CD4-positive, alpha-beta T cell treated with Interleukin-15 for 1 hour (primary cell): ENCODE data around the gene RIMBP3C.
"Not testable (repeated sequence)": the region's sequence is repeated elsewhere in the genome, so short reads cannot be mapped to it uniquely, and the experiment has no call there.

ENCODE experiments used
- DNase-seq: peaks from one replicate; pipeline ENCODE4 v3.0.0-alpha.2; 2020

Gene RIMBP3C

GRCh38 chr22:21551361-21551760 lies at the start of gene RIMBP3C:
Gene RIMBP3C, minus strand, starts transcription at chr22:21551461. Its CDS starts 485 bp downstream, at chr22:21550976.
- not testable (repeated sequence) for DNase-seq

DNA sequence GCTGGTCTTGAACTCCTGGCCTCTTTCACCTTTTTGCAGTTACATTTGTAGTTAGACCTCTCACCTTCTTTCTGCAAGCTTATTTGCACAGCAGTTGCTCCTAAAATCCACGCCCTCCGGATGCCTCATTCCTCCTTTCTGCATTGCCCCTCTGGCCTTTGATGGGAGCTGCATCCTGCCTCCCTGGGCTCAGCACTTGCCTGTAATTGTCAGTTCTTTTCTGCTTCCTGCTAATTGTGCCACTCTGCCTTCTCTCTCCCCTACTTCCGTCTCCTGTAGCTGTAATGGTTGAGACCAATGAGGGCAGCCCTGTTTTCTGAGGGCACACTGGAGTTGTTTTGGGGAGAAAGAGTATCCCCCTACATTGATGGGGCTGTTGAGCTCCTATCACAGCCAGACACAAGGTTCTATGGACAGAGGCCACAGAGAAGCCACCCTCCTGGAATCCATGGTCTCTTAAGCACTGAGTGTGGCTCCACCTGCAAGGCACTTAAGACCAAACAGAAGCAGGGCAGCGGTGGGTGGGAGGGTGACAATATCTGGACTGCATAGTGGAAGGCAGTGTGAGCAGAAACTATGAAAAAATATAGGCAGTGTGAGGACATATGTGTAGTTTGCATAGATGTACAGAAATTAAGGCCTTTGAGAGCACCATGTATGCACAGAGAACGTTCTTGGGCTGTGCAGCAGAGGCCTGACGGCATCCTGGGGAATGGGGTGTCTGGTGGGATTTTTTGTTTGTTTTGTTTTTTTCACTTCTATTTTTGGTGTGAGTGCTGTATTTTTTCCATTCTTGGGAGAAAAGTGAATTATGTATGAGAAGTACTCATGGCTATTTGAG lies 48.0 kb upstream of the RIMBP3C start:
- no peak for DNase-seq

GRCh38 chr22:21598302-21598701 lies 47.0 kb upstream of the RIMBP3C start:
- no peak for DNase-seq

DNA sequence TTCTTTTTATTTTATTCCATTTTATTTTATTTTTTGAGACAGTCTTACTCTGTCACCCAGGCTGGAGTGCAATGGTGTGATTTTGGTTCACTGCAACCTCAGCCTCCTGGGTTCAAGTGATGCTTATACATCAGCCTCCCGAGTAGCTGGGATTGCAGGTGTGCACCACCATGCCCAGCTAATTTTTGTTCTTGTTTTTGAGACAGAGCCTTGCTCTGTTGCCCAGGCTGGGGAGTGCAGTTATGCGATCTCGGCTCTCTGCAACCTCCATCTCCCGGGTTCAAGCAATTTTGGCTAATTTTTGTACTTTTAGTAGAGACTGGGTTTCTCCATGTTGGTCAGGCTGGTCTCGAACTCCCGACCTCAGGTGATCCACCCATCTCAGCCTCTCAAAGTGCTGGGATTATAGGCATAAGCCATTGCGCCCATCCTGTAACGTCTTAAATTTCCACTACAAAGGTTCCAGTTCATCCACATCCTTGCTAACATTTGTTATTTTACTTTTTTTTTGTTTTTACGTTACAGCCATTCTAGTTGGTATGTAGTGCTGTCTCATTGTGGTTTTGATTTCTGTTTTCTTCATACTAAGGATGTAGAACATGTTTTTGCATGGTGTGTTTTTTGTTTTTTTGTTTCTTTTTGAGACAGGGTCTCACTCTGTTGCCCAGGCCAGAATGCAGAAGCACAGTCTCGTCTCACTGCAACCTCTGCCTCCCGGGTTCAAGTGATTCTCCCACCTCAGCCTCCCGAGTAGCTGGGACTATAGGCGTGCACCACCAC lies 45.3 kb upstream of the RIMBP3C start:
- not testable (repeated sequence) for DNase-seq

GRCh38 chr22:21594865-21595452 lies 43.7 kb upstream of the RIMBP3C start:
- no peak for DNase-seq

GRCh38 chr22:21593406-21594232 lies 42.4 kb upstream of the RIMBP3C start:
- DNase-seq = no peak

DNA sequence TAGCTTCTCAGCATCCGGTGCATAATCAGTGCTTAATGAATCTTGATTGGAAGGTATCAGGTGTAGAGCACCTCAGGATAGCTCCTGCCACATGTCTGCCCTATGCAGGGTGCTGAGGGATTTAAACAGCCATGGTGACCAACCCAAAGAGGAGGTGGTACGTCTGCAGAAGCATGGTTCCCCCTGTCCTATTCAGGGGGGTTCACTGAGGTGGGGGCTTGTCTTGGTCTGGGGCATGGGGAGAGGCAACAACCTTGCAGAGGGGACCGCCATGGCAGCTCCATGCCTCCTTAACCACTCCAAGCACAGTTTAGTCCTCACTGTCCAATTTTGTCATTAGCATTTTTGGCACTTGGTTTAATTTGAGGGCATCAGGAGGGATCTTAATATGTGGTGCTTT lies 41.2 kb upstream of the RIMBP3C start:
- DNase-seq = no peak

DNA sequence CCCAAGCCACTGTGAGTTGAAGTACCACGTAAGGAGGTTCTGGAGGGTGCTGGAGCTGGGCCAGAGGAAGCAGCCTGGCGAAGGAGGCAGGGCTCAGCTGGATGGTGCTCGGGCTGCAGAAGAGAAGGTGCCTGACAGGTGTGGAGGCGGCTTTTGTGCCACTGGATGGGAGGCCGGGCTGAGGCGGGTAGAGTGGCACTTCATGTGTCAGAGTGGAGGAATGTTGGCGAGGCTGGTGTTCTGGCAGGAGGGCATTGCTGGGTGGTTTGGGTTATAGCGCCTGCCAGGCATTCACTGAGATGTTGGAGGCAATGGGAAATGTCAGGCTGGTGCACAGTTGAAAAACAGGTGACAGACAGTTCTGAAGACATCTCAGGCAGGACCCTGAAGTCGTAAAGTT lies 40.4 kb upstream of the RIMBP3C start:
- DNase-seq = no peak

DNA sequence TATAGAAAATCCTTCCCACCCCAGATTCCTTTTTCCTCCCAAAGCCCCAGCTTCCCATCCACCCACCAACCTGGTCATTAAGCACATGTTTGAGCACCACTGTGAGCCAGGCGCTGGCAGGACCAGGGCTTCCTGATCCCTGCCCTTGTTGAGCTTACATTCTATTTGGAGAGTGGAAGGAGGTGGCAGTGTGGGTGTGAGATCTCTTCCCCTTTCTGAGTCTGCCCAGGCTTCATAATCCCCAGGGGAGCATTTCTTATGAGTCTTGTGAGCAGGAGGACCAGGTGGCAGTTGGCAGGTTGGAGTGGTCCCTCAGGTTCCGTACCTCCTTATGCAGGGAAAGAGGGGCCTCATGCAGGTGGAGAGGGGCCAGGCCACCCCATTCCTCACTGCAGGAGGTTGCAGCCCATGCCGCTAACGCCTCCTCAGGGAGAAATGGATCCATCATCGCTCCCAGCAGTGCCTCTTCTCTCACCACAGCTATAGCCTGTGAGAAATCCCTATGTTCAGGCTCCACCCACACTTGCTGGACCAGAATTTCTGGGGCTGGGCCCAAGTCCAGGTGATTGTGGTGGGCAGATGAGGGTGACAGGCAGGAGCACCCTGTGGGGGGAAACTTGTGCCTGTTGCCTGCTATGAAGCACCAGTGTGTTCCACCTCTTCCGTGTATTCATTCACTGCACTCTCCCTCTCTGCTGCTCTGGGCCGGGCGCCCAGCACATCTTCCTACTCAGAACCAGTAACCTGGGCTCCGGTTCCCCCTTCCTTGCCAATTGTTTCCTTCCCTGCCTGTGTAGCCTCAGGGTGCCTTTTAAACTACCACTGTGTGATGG lies 39.8 kb upstream of the RIMBP3C start:
- no peak for DNase-seq

- DNase-seq = no peak
These were observed 38.1 kb upstream of the RIMBP3C start for GRCh38 chr22:21589396-21589795.

GRCh38 chr22:21587803-21588611 lies 36.7 kb upstream of the RIMBP3C start:
- DNase-seq = no peak

- DNase-seq = no peak
These were observed 34.1 kb upstream of the RIMBP3C start for GRCh38 chr22:21585389-21585788.

DNA sequence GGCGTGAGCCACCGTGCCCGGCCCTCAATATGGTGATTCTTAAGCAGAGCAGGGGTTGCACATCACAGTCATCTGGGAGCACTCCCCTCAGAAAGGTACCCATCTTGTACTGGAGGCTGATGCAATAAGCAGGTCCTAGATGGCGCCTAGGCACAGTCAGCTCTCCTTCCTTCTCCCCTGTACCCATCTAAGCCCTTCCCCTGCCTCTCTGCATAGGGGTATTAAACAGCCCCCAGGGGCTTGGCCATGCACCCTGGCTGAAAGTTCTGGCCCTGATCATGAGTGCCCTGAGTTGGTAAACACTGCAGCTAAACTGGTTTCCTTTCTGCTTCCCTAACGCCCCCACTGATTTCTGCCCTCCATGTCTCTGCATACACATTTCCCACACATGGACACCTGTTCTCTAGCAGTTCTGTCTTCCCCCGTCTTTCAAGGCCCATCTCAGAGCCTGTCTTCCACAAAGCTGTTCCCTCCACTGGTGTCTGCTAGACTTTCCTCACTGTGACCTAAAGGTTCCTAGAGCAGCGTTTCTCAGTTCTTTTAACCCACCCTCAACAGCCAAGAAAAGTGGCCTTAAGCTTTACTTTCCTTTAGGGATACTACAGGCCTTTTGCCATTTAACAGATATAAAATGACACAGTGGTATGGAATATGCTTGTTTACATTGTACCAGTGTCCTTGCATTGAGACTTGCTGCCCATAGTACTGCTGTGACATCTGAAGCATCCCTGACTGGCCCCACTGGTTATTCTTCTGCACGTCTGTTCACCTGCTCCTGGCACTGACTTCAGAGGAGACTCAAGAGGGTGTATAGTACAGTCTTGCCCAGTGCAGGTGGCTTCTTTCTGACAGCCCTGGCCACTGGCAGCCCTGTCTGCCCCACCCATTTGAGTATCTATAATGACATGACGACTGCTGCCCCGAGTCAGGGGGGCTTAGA lies 31.8 kb upstream of the RIMBP3C start:
- DNase-seq = no peak

DNA sequence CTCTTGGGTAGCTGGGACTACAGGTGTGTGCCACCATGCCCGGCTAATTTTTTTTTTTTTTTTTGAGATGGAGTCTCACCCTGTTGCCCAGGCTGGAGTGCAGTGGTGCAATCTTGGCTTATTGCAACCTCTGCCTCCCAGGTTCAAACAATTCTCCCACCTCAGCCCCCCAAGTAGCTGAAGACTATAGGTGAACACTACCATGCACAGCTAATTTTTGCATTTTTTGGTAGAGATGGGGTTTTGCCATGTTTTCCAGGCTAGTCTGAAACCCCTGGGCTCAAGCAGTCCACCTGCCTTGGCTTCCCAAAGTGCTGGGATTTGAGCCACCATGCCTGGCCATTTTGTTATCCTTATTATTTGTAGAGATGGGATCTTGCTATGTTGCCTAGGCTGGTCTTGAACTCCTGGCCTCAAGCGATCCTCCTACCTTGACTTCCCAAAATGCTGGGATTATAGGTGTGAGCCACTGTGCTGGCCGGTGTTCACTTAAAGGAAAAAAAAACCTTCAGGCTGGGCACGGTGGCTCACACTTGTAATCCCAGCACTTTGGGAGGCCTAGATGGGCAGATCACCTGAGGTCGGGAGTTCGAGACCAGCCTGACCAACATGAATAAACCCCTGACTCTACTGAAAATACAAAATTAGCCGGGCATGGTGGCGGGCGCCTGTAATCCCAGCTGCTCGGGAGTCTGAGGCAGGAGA lies 29.9 kb upstream of the RIMBP3C start:
- not testable (repeated sequence) for DNase-seq

- DNase-seq = not testable (repeated sequence)
These were observed 29.4 kb upstream of the RIMBP3C start for GRCh38 chr22:21580623-21581007.

GRCh38 chr22:21579474-21579851 lies 28.2 kb upstream of the RIMBP3C start:
- DNase-seq = no peak

DNA sequence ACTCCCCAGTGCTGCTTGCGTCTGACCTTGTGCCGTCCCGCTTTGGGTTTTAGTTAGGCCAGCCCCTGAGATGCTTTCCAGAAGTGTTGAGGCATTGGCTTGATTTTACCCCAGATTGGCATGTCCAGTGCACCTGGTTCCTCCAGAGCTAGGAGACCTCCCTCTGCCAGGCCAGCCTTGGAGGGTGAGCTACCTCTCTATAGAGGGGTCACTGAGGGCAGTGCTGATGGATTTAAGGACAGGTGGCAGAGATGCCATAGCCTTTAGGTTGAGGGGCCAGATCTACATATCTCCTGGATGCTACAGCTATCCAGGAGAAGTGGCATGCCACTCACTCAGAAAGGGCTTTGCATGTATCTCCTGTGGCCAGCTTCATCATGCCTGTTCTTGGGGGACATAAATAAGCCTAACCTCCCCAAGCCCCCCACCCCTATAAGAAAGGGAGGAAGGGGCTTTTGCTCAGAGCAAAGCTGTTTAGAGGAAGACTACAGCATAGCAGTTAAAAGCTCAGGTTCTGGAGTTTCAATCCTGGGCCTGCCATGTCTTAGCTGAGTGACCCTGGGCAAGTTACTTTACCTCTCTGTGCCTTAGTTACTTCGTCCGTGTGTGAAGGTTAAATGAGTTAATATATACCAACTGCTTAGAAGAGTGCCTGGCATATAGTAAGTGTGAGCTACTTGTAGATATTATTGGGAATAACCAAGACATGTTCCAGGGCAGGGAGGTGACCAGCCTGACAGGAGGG lies 22.7 kb upstream of the RIMBP3C start:
- no peak for DNase-seq

- no peak for DNase-seq
These were observed 22.1 kb upstream of the RIMBP3C start for GRCh38 chr22:21573293-21573734.
